ENCODE results near the gene PRKCE. TPM values are rescaled to one million over a fixed set of nuclear protein-coding genes. Genes with fewer than 3 reads are reported as not detected.

The PRKCE gene
- total RNA-seq, 1 experiment from 2014 or later, result 1.3 TPM

GRCh38 chr2:45979065-45979464, 327.6 kb downstream of the PRKCE start:
- H3K27ac Mint-ChIP-seq, result no peak overlapping the region
- H3K23ac ChIP-seq (ENCODE audit: insufficient read length, low read depth, low read length), result no peak overlapping the region
- H3K56ac ChIP-seq (ENCODE audit: insufficient read length, low read depth, low read length), result no peak overlapping the region
- no peak overlapping the region for H3K9ac ChIP-seq (ENCODE audit: extremely low read depth, insufficient read length, low read length)
- no peaks in the 10 kb centered on the region for H4K20me1 ChIP-seq (ENCODE audit: control insufficient read depth, insufficient read depth, insufficient read length)
- no peak overlapping the region for H4K8ac ChIP-seq (replicated peaks; ENCODE audit: insufficient read length, low read depth, low read length)
- no peak for TF ChIP-seq CTCF (conservative IDR thresholded peaks at IDR 0.05)
- no peaks in the 10 kb centered on the region for H3K79me2 ChIP-seq (ENCODE audit: insufficient read depth, low read length)
- H3K4me1 ChIP-seq (ENCODE audit: insufficient read depth, low read length), result no peaks in the 10 kb centered on the region
- no CpG with 5 or more reads among the region's 4 CpGs for WGBS (ENCODE audit: extremely low coverage, insufficient read length, low lambda C conversion rate)
- H4K91ac ChIP-seq (ENCODE audit: insufficient read length, low read depth, low read length), result no peak overlapping the region
- H3K27me3 ChIP-seq (ENCODE audit: insufficient read depth, low read length), result no peaks in the 10 kb centered on the region
- H2BK120ac ChIP-seq (ENCODE audit: low read depth, low read length, poor library complexity, severe bottlenecking), result no peak overlapping the region
- no peaks in the 10 kb centered on the region for H3K9me3 ChIP-seq (ENCODE audit: control insufficient read depth, low read depth, low read length)
- H2BK20ac ChIP-seq (ENCODE audit: low read depth, low read length, poor library complexity, severe bottlenecking), result no peak overlapping the region
- no peak overlapping the region for H3K27ac ChIP-seq (ENCODE audit: insufficient read length, low read depth, low read length)
- no peak overlapping the region for H4K5ac ChIP-seq (ENCODE audit: insufficient read length, low read depth, low read length)
- H2BK12ac ChIP-seq (ENCODE audit: insufficient read length, low read depth, low read length), result no peak overlapping the region
- no peak overlapping the region for H3K4me3 Mint-ChIP-seq
- no peaks in the 10 kb centered on the region; a peak in 1 of 7 replicates for H3K36me3 Mint-ChIP-seq (ENCODE audit: insufficient read depth in 1 of 3, low read depth in 3 of 3)
- H3K4ac ChIP-seq (ENCODE audit: low read depth, low read length), result no peak overlapping the region
- peaks cover 9 to 10% of the 10 kb centered on the region in 2 experiments; a peak in 2 of 4 replicates for H3K4me1 Mint-ChIP-seq
- DNase-seq, result no peak
- no peaks in the 10 kb centered on the region for H3K9me3 Mint-ChIP-seq
- no peak overlapping the region for H2AFZ ChIP-seq (ENCODE audit: low read length)
- no peak overlapping the region for H3T11ph ChIP-seq (ENCODE audit: low read length)
- H3K14ac ChIP-seq (ENCODE audit: insufficient read depth, low read length), result no peak overlapping the region
- H3K18ac ChIP-seq (ENCODE audit: insufficient read length, low read depth, low read length), result no peak overlapping the region
- H2AK5ac ChIP-seq (ENCODE audit: insufficient read length, low read length), result no peak overlapping the region
- H2BK15ac ChIP-seq (ENCODE audit: low read depth, low read length), result no peak overlapping the region
- H3K79me1 ChIP-seq (ENCODE audit: insufficient read depth, low read depth, low read length, poor library complexity, severe bottlenecking), result no peaks in the 10 kb centered on the region
- H3K4me2 ChIP-seq (ENCODE audit: insufficient read depth, insufficient read length, low read length), result no peak overlapping the region
- no peak overlapping the region for H2BK5ac ChIP-seq (ENCODE audit: insufficient read length, low read length)
- H3K23me2 ChIP-seq (ENCODE audit: insufficient read length, low read depth, low read length, poor library complexity, severe bottlenecking), result no peaks in the 10 kb centered on the region
- peaks cover 9% of the 10 kb centered on the region for H3K27me3 Mint-ChIP-seq (ENCODE audit: low read depth)
